HFF-Myc (cell line): ENCODE results near the gene SLC18A3.

Experiments used
- DNase-seq: peaks from one replicate; pipeline ENCODE4 v3.0.0-alpha.2; 2011; ENCODE audit warnings: low read depth; ENCODE audit errors: extremely low read depth
- H3K4me3 ChIP-seq: replicated peaks from 2 replicates; pipeline ENCODE4 v1.5.1; 2011; ENCODE audit warnings: low read depth, mild to moderate bottlenecking, control low read depth, low read length
- CTCF ChIP-seq: IDR thresholded peaks from 2 replicates; pipeline ENCODE4 v1.5.1; 2012; ENCODE audit warnings: mild to moderate bottlenecking, low read depth, low read length, control low read depth; ENCODE audit errors: missing control alignments

SLC18A3 gene

GRCh38 chr10:49599546-49599945 is 10.6 kb upstream of the SLC18A3 start:
- TF ChIP-seq CTCF, result no peak
- no peak overlapping the region for H3K4me3 ChIP-seq
- no peak for DNase-seq

DNA sequence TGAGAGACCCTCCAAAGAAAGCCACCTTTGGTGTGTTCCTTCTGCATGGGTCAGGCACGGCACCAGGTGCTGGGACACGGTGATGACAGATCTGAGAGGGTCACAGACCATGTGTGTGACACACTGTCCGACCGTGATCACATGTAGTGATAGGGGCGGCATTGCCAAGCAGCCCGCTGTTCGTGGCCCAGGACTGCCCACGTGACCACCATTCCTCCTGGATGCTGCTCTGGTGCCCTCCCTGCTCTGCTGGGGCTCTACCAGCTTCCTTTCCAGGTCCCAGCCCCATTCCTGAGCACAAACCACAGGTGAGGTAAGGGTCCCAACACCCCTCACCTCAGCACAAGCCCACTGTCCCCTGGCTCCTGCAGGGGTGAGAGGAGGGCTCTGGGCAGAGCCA is 10.1 kb upstream of the SLC18A3 start:
- H3K4me3 ChIP-seq, result no peak overlapping the region
- DNase-seq, result no peak
- TF ChIP-seq CTCF, result no peak

DNA sequence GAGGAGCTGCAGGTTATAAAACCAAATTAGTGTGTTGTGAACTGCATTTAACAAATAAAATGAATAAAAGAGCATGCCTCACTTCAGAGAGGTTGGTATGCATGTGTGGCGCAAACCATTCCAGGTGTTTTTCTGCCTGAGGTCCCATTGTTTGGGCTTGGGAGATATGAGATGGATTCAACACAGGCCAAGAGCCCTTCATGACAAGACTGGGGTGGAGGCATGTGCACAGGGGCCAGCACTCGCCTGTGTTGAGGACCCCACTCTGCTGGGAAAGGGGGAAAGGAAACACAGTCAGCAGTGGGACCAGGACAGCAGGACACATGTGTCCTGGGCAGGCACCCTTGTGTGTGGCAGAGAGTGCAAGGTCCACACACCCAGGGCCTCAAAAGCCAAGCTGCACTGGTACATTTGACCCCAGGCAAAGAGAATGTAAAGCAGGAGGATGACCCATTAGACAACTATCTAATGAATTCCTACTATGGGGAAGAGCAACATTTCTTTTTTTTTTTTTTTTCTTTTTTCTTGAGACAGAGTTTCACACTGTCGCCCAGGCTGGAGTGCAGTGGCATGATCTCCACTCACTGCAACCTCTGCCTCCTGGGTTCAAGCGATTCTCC is 9.2 kb upstream of the SLC18A3 start:
- no peak for DNase-seq
- TF ChIP-seq CTCF, result no peak
- no peak overlapping the region for H3K4me3 ChIP-seq

GRCh38 chr10:49601857-49602256 is 8.3 kb upstream of the SLC18A3 start:
- no peak overlapping the region for H3K4me3 ChIP-seq
- no peak for TF ChIP-seq CTCF
- no peak for DNase-seq

- TF ChIP-seq CTCF, result no peak
- no peak for DNase-seq
- H3K4me3 ChIP-seq, result no peak overlapping the region
These were observed 7.6 kb upstream of the SLC18A3 start for GRCh38 chr10:49602380-49603023.

DNA sequence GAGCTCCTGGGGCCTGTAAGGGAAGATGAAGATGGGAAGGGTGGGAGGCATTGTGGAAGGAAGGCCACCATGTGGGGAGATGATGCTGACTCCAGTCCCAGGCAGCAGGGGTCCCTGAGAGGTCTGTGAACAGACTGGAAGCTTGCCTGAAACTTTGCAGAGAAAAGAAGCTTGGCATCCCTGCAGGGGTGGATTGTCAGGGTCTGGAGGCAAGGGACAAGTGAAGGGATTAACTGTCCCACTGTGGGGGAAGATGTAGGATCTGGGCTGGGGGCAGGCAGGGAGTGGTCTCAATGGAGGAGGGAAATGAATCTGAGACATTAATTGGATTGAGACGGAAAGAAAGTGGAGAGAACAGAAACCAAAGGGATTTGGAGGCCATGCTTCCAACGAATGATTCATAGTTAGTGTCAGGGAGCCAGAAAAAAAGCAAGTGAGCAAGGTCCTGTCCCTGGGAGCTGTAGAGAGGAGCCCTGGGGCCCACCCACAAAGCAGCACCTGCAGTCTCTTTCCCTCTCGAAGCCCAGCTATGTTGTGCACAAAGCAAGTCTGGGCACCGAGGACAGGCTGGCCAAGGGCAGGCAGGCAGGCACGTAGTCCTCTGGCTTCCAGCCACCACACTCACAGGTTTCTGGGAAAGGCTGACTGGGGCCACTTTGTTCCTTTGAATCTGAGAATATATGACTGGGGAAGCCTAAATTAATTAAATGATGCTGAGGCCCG is 4.7 kb upstream of the SLC18A3 start:
- DNase-seq, result no peak
- H3K4me3 ChIP-seq, result no peak overlapping the region
- no peak for TF ChIP-seq CTCF
